Panc1 (cell line): ENCODE results near the gene DUSP1. TPM values are rescaled to one million over a fixed set of nuclear protein-coding genes. Genes with fewer than 3 reads are reported as not detected.
A peak's percentile ranks its signal among the peaks of the same experiment; 100 is the strongest.

Experiments
- ATAC-seq: fragments of 200-7000 bp; cut with Tn5 transposase; 2 replicates; pipeline ENCODE4 v1.9.1; 2020; ENCODE audit warnings: mild to moderate bottlenecking, moderate library complexity
- BruUV-seq: library from RNA; stranded (reverse); fragments of 400-500 nt; replicated peaks from 2 replicates; lab custom pipeline; 2021; lab: Mats Ljungman, UMichigan
- CTCF ChIA-PET: fragments of 300-600 bp; sonication (Branson Sonifier 250); formaldehyde crosslinking; loops from one replicate; lab custom pipeline; 2022; ENCODE audit warnings: antibody characterized with exemption; lab: Charles Lee
- POLR2A ChIA-PET: fragments of 300-600 bp; sonication (Branson Sonifier 250); formaldehyde crosslinking; loops from one replicate; lab custom pipeline; 2022; ENCODE audit warnings: antibody characterized with exemption; lab: Charles Lee
- DNase-seq: peaks from one replicate; pipeline ENCODE4 v3.0.0-alpha.2; 2010; ENCODE audit warnings: low read depth, low spot score
- H3K27ac ChIP-seq: 2 replicates; pipeline ENCODE4 v1.5.1; 2011; ENCODE audit warnings: mild to moderate bottlenecking, low read length, inconsistent platforms
- H3K27me3 ChIP-seq: fragments of 200-500 bp; sonication (Bioruptor generic); 2 replicates; pipeline ENCODE4 v1.6.0; 2014; ENCODE audit warnings: low read length, inconsistent platforms; ENCODE audit not compliant: control insufficient read depth, insufficient read depth
- H3K36me3 ChIP-seq: fragments of 200-500 bp; sonication (Bioruptor generic); 2 replicates; pipeline ENCODE4 v1.5.1; 2014; ENCODE audit warnings: inconsistent platforms, mild to moderate bottlenecking, low read length, moderate library complexity; ENCODE audit not compliant: control insufficient read depth, insufficient read depth
- H3K4me1 ChIP-seq: 2 replicates; pipeline ENCODE4 v1.5.1; 2011; ENCODE audit warnings: inconsistent platforms, mild to moderate bottlenecking, low read length, moderate library complexity; ENCODE audit not compliant: control insufficient read depth, insufficient read depth
- H3K4me3 ChIP-seq, 2 experiments: 2 replicates each; pipeline ENCODE4 v1.5.1; 2011 to 2012; ENCODE audit warnings: low read depth in 2 of 2, low read length in 2 of 2, mild to moderate bottlenecking in 2 of 2, inconsistent platforms in 1 of 2, moderate library complexity in 1 of 2
- H3K9me3 ChIP-seq: fragments of 200-500 bp; sonication (Bioruptor generic); 2 replicates; pipeline ENCODE4 v1.5.1; 2014; ENCODE audit warnings: low read depth, mild to moderate bottlenecking, inconsistent platforms, low read length, moderate library complexity; ENCODE audit not compliant: control insufficient read depth, insufficient read depth
- POLR2AphosphoS5 ChIP-seq: IDR thresholded peaks from 2 replicates; pipeline ENCODE4 v1.6.1; 2012; ENCODE audit warnings: mild to moderate bottlenecking, low read depth, low read length, moderate library complexity
- REST ChIP-seq, 2 experiments: IDR thresholded peaks; 2 replicates each; pipeline ENCODE4 v1.6.1; 2011 to 2012; ENCODE audit warnings: low read depth in 2 of 2, control low read depth in 1 of 2, low read length in 1 of 2, mild to moderate bottlenecking in 1 of 2, moderate library complexity in 1 of 2; ENCODE audit not compliant: insufficient read depth in 1 of 2
- SIN3A ChIP-seq: IDR thresholded peaks from 2 replicates; pipeline ENCODE4 v1.6.1; 2012; ENCODE audit warnings: low read depth, mild to moderate bottlenecking, low read length, moderate library complexity, borderline replicate concordance; ENCODE audit not compliant: insufficient read depth
- TCF7L2 ChIP-seq: IDR thresholded peaks from 2 replicates; pipeline ENCODE4 v1.6.1; 2011; ENCODE audit warnings: mild to moderate bottlenecking, low read depth, low read length, inconsistent platforms
- in situ Hi-C: cut with HindIII; loops from 2 replicates; pipeline ENCODE4 v1.10.0; 2016; ENCODE audit warnings: low sequenced_read_pairs, low pct_unique_long_range_greater_than_20kb
- intact Hi-C: fragments of 100-400 bp; cut with micrococcal nuclease; formaldehyde crosslinking; loops from one replicate; pipeline ENCODE4 v1.10.0; 2022; ENCODE audit not compliant: unreplicated experiment
- total RNA-seq: library from RNA; stranded (reverse); gene quantifications from one replicate; pipeline ENCODE4 v1.2.1, GENCODE V29; 2021; ENCODE audit not compliant: unreplicated experiment
- TF ChIP-seq, protein P1 (sequence below): fragments of 450-650 bp; IDR thresholded peaks from 2 replicates; pipeline ENCODE4 v1.5.1; 2017; ENCODE audit warnings: mild to moderate bottlenecking

The DUSP1 gene
- total RNA-seq, 1 experiment from 2014 or later, result 79.9 TPM

GRCh38 chr5:172806897-172807672 lies 36.1 kb upstream of the DUSP1 start:
- TF ChIP-seq, protein P1, sequence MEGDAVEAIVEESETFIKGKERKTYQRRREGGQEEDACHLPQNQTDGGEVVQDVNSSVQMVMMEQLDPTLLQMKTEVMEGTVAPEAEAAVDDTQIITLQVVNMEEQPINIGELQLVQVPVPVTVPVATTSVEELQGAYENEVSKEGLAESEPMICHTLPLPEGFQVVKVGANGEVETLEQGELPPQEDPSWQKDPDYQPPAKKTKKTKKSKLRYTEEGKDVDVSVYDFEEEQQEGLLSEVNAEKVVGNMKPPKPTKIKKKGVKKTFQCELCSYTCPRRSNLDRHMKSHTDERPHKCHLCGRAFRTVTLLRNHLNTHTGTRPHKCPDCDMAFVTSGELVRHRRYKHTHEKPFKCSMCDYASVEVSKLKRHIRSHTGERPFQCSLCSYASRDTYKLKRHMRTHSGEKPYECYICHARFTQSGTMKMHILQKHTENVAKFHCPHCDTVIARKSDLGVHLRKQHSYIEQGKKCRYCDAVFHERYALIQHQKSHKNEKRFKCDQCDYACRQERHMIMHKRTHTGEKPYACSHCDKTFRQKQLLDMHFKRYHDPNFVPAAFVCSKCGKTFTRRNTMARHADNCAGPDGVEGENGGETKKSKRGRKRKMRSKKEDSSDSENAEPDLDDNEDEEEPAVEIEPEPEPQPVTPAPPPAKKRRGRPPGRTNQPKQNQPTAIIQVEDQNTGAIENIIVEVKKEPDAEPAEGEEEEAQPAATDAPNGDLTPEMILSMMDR, result no peak
- no peak for TF ChIP-seq REST (IDR thresholded peaks at IDR 0.05; ENCODE audit: insufficient read depth in 1 of 2, low read depth in 2 of 2, low read length in 1 of 2)
- TF ChIP-seq POLR2AphosphoS5, result no peak; the same call in 1 of the 2 replicates
- TF ChIP-seq SIN3A, result no peak
- no peak for TF ChIP-seq TCF7L2
- H3K27me3 ChIP-seq, result no peaks in the 10 kb centered on the region
- ChIA-PET CTCF (interaction anchor here (0.6 kb wide), 1 partner anchor 56 kb away, joined by 3 read pairs; no protein-coding TSS in a partner anchor), POLR2A (interaction anchor here (0.6 to 0.7 kb wide), 4 partner anchors 9 to 84 kb away, joined by 3 to 6 read pairs (median 4); no protein-coding TSS in a partner anchor)
- intact Hi-C loops, result no loop called here
- in situ Hi-C loops, result no loop called here
- H3K9me3 ChIP-seq, result peaks cover 5% of the 10 kb centered on the region; the same call in 1 of the 2 replicates
- ATAC-seq (peak; percentile 95), DNase-seq (no peak)
- peak overlapping the region; percentile 92 for H3K27ac ChIP-seq
- H3K36me3 ChIP-seq, result no peaks in the 10 kb centered on the region
- no TSS peak for BruUV-seq
- peaks cover 8% of the 10 kb centered on the region for H3K4me1 ChIP-seq
- peak overlapping the region; percentile 17 to 42; a peak in 3 of 4 replicates for H3K4me3 ChIP-seq

- DNase-seq, result no peak
- peak overlapping the region; percentile 36; the same call in 1 of the 2 replicates for H3K27ac ChIP-seq
- no peak for ATAC-seq
- H3K36me3 ChIP-seq, result no peaks in the 10 kb centered on the region
- BruUV-seq, result no TSS peak
- H3K4me3 ChIP-seq, result no peak overlapping the region
- no peak for TF ChIP-seq SIN3A
- TF ChIP-seq POLR2AphosphoS5, result no peak
- no peak for TF ChIP-seq TCF7L2
- no peak for TF ChIP-seq REST (IDR thresholded peaks at IDR 0.05; ENCODE audit: insufficient read depth in 1 of 2, low read depth in 2 of 2, low read length in 1 of 2)
- TF ChIP-seq, protein P1, result no peak
- in situ Hi-C loops (no loop called here), intact Hi-C loops (no loop called here)
- CTCF ChIA-PET, result no interaction called here
- POLR2A ChIA-PET, result no interaction called here
- peaks cover 8% of the 10 kb centered on the region for H3K4me1 ChIP-seq
- no peaks in the 10 kb centered on the region for H3K27me3 ChIP-seq
- peaks cover 5% of the 10 kb centered on the region; the same call in 1 of the 2 replicates for H3K9me3 ChIP-seq
Observed at GRCh38 chr5:172805736-172806255, 34.8 kb upstream of the DUSP1 start.
